ENCODE data around the gene KCTD21.

GRCh38 chr11:78203184-78203583 lies 14.8 kb upstream of the KCTD21 start:
- TF ChIP-seq CTCF (IDR thresholded peaks at IDR 0.05; ENCODE audit: poor library complexity) (no peak), EZH2 (IDR thresholded peaks at IDR 0.05; ENCODE audit: borderline replicate concordance) (no peak), EZH2phosphoT487 (IDR thresholded peaks at IDR 0.05; ENCODE audit: low read depth, severe bottlenecking, unreplicated experiment) (no peak)

Data from hepatocyte (in vitro differentiated cells).